ENCODE measurements around the gene BTBD3. TPM values are rescaled to one million over a fixed set of nuclear protein-coding genes. Genes with fewer than 3 reads are reported as not detected.

Gene BTBD3
- total RNA-seq, 4 donors from 2014 or later: 36.0 to 37.6 (median 36.6) TPM

DNA sequence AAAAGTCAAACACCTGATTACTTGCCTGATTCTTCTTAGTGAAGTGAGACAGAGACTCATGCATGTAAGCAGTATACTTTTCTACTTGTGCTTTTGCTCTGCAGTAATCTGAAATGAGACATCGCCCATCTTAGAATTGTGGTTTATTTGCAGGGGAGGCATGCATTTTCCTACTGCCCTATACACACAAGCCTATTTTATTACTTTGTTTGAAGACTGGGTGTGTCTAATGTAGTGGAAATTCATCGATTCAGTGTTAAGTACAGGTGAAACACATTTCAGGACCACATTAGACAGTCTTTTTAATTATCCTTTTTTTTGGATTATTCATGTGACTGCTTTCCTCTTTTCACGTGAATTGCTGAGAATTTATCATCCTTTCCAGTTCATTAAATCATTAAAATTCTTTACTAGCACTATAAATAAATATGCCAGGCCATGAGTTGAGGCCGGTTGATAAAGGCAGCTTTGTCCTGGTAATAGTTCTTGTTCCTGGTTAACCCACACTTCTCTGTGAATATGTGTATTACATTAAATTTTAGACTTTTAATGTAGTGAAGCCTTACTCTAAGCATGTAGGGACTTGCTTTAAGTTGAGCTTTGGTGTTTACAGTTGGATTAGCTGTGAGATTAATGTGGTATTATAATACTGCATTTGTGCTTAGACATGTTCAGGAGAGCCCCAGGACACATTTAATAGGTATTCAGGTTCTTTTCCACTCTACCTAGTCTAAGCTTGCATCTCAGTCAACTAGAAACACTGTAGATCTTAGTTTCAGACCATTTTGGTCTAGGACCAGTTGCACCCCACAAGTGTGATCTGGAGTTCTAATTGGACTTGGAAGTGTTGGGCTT lies 10.8 kb upstream of the BTBD3 start:
- DNase-seq (ENCODE audit: low spot score in 2 of 2): no peak
- no peak overlapping the region for H3K4me3 ChIP-seq (ENCODE audit: low read depth, poor library complexity, severe bottlenecking)
- TF ChIP-seq POLR2A (IDR thresholded peaks at IDR 0.05) (no peak), CTCF (IDR thresholded peaks at IDR 0.05) (no peak)
- intact Hi-C loops (cut with DNase I; ENCODE audit: low total_unique reads): no loop called here
- WGBS, 2 donors: 39 to 49% methylated on average over 4 of the region's 4 CpGs

GRCh38 chr20:11907621-11908020 lies 10.1 kb upstream of the BTBD3 start:
- intact Hi-C loops (cut with DNase I; ENCODE audit: low total_unique reads): no loop called here
- no peak overlapping the region for H3K4me3 ChIP-seq (ENCODE audit: low read depth, poor library complexity, severe bottlenecking)
- TF ChIP-seq POLR2A (IDR thresholded peaks at IDR 0.05): no peak
- no peak for TF ChIP-seq CTCF (IDR thresholded peaks at IDR 0.05)
- 66 to 67% methylated on average over 4 of the region's 4 CpGs for WGBS, 2 donors
- DNase-seq (ENCODE audit: low spot score in 2 of 2): no peak

GRCh38 chr20:11912013-11912658 lies 5.6 kb upstream of the BTBD3 start:
- 77 to 81% methylated on average over 4 of the region's 4 CpGs for WGBS, 2 donors
- intact Hi-C loops (cut with DNase I; ENCODE audit: low total_unique reads): no loop called here
- no peak overlapping the region for H3K4me3 ChIP-seq (ENCODE audit: low read depth, poor library complexity, severe bottlenecking)
- TF ChIP-seq CTCF (IDR thresholded peaks at IDR 0.05) (no peak), POLR2A (IDR thresholded peaks at IDR 0.05) (no peak)
- DNase-seq (ENCODE audit: low spot score in 2 of 2): no peak

DNA sequence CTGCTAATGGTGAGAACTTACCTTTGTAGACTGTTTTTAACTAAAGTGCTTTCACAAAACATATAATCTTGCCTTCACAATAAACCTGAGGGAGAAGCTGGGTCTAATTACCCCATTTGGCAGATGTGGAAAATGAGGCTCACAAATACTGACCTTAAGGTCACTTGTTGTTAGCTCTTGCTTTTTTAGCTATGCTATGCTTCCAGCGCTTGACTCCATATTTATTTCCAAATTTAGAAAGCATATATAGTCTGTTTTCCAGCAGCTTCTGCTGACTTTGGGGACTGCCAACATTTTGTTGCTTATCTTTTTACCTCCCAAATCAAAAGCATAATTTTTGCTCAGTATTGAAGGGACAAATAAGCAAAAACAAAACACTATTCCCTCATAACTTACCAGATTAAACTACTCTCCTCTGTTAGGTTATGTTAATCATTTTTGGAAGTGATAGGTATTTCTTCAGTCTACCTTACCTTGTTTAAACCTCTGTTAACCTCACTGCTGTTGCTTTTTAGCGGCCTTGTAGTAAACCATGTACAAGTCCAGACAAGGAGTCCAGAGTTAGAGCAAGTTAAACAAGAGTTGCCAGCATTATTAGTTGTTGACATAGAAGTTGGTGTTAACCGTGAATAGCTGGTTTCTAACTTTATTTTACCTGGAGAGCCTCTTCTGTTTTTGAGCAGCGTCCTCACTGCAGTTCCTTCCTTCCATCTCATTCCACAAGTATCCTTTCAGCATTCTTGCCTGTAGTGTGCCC lies 4.9 kb upstream of the BTBD3 start:
- 58 to 64% methylated on average over 4 of the region's 4 CpGs for WGBS, 2 donors
- no peak overlapping the region for H3K4me3 ChIP-seq (ENCODE audit: low read depth, poor library complexity, severe bottlenecking)
- DNase-seq (ENCODE audit: low spot score in 2 of 2): no peak
- intact Hi-C loops (cut with DNase I; ENCODE audit: low total_unique reads): no loop called here
- TF ChIP-seq POLR2A (IDR thresholded peaks at IDR 0.05) (no peak), CTCF (IDR thresholded peaks at IDR 0.05) (no peak)

DNA sequence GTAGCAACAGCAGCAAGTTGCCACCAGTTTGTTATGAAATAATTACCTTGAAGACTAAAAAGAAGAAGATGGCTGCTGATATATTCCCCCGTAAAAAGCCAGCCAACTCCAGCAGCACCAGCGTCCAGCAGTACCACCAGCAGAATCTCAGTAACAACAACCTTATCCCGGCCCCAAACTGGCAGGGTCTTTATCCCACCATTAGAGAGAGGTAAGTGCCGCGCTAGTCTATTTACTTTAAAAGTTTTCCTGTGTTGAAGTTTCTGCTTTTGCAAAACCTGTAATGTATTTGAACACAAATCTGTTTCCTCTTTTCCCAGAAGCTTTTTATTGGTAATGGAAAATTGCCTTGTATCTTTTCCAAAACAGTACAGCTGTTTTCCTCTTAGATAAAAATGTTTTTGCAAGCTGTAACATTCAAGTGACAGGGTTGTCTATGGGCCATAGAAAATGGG lies 725 bp downstream of the BTBD3 start:
- WGBS, 2 donors: 11 to 16% methylated on average over 5 of the region's 5 CpGs
- H3K4me3 ChIP-seq (ENCODE audit: low read depth, poor library complexity, severe bottlenecking): no peak overlapping the region

More for the DNA sequence above, 725 bp downstream of the BTBD3 start:
- DNase-seq (ENCODE audit: low spot score in 2 of 2): no peak
- no peak for TF ChIP-seq POLR2A (IDR thresholded peaks at IDR 0.05)
- no peak for TF ChIP-seq CTCF (IDR thresholded peaks at IDR 0.05)
- intact Hi-C loops (cut with DNase I; ENCODE audit: low total_unique reads): no loop called here
